ENCODE measurements around the gene MRPL27.

DNA sequence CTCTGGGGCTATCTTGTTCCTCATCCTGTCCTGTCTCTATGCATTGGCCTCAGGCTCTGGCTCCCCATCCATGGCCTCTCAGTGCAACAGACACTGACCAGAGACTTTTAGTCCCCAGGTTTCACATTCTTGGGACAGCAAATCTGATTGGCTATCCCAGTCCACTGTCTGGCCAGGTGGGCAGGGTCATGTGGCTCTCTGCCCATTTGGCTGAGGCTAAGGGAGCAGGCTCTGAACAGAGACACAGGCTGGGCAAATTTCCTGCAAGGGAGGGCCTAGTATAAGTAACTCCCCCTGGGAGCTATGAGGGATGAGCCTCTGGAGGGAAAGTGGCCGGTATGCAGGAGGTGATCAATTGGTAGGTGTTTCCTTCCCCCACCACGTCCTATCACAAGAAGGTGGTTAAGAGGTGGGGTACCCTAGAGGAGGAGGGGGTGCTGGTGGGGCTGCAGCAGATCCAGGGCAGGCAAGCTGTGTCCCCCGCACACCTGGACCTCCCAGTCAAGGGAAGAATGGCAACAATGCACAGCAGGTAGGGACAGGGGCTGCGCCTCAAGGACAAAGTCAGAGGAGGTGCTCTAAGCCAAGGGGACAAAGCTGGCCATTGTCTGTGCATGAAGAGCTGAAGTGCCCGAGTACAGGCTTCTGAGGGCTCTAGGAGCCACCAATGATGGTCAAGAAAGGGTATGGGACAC is 13.8 kb downstream of the MRPL27 start:
- TF ChIP-seq, protein P1, sequence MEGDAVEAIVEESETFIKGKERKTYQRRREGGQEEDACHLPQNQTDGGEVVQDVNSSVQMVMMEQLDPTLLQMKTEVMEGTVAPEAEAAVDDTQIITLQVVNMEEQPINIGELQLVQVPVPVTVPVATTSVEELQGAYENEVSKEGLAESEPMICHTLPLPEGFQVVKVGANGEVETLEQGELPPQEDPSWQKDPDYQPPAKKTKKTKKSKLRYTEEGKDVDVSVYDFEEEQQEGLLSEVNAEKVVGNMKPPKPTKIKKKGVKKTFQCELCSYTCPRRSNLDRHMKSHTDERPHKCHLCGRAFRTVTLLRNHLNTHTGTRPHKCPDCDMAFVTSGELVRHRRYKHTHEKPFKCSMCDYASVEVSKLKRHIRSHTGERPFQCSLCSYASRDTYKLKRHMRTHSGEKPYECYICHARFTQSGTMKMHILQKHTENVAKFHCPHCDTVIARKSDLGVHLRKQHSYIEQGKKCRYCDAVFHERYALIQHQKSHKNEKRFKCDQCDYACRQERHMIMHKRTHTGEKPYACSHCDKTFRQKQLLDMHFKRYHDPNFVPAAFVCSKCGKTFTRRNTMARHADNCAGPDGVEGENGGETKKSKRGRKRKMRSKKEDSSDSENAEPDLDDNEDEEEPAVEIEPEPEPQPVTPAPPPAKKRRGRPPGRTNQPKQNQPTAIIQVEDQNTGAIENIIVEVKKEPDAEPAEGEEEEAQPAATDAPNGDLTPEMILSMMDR (IDR thresholded peaks at IDR 0.05 in 8 of 11, conservative IDR thresholded peaks at IDR 0.05 in 3 of 11) = no peak
- no peak for TF ChIP-seq POLR2A (IDR thresholded peaks at IDR 0.05)

Measured in spleen (tissue), 7 donors.